ENCODE measurements around the gene BCL7C.
"Not testable (repeated sequence)": the region's sequence is repeated elsewhere in the genome, so short reads cannot be mapped to it uniquely, and the experiment has no call there.

Gene BCL7C

GRCh38 chr16:30895627-30896260 is 1.9 kb upstream of the BCL7C start:
- TF ChIP-seq POLR2A (IDR thresholded peaks at IDR 0.05; ENCODE audit: low read length) = no peak
- TF ChIP-seq GATA1 (IDR thresholded peaks at IDR 0.05; ENCODE audit: low read depth, low read length) = no peak
- DNase-seq = peak in 1 of 2 experiments; percentile 73

GRCh38 chr16:30894540-30895368 is 877 bp upstream of the BCL7C start:
- no peak for DNase-seq
- TF ChIP-seq POLR2A (IDR thresholded peaks at IDR 0.05; ENCODE audit: low read length) (no peak), GATA1 (IDR thresholded peaks at IDR 0.05; ENCODE audit: low read depth, low read length) (no peak)

- TF ChIP-seq GATA1 (IDR thresholded peaks at IDR 0.05; ENCODE audit: low read depth, low read length) = no peak
- TF ChIP-seq POLR2A (IDR thresholded peaks at IDR 0.05; ENCODE audit: low read length) = no peak
- no peak for DNase-seq
Measured at GRCh38 chr16:30893417-30893743, 497 bp downstream of the BCL7C start.

GRCh38 chr16:30892670-30893416 is 1.0 kb downstream of the BCL7C start:
- DNase-seq = no peak
- TF ChIP-seq POLR2A (IDR thresholded peaks at IDR 0.05; ENCODE audit: low read length) = no peak
- TF ChIP-seq GATA1 (IDR thresholded peaks at IDR 0.05; ENCODE audit: low read depth, low read length) = no peak

GRCh38 chr16:30891043-30891823 is 2.6 kb downstream of the BCL7C start:
- DNase-seq = not testable (repeated sequence)

GRCh38 chr16:30889721-30890120 is 4.2 kb downstream of the BCL7C start:
- TF ChIP-seq POLR2A (IDR thresholded peaks at IDR 0.05; ENCODE audit: low read length) (no peak), GATA1 (IDR thresholded peaks at IDR 0.05; ENCODE audit: low read depth, low read length) (no peak)
- no peak for DNase-seq

- DNase-seq = no peak
- TF ChIP-seq GATA1 (IDR thresholded peaks at IDR 0.05; ENCODE audit: low read depth, low read length) (no peak), POLR2A (IDR thresholded peaks at IDR 0.05; ENCODE audit: low read length) (no peak)
Measured at GRCh38 chr16:30888856-30889499, 4.9 kb downstream of the BCL7C start.

GRCh38 chr16:30887927-30888326 is 6.0 kb downstream of the BCL7C start:
- no peak for DNase-seq
- TF ChIP-seq GATA1 (IDR thresholded peaks at IDR 0.05; ENCODE audit: low read depth, low read length) (no peak), POLR2A (IDR thresholded peaks at IDR 0.05; ENCODE audit: low read length) (no peak)

GRCh38 chr16:30886145-30886544 is 7.7 kb downstream of the BCL7C start:
- DNase-seq = no peak
- TF ChIP-seq GATA1 (IDR thresholded peaks at IDR 0.05; ENCODE audit: low read depth, low read length) (no peak), POLR2A (IDR thresholded peaks at IDR 0.05; ENCODE audit: low read length) (no peak)

GRCh38 chr16:30885196-30885595 is 8.7 kb downstream of the BCL7C start:
- TF ChIP-seq POLR2A (IDR thresholded peaks at IDR 0.05; ENCODE audit: low read length) (no peak), GATA1 (IDR thresholded peaks at IDR 0.05; ENCODE audit: low read depth, low read length) (no peak)
- DNase-seq = no peak

- DNase-seq = no peak
Measured at GRCh38 chr16:30884760-30885159, 9.1 kb downstream of the BCL7C start.

GRCh38 chr16:30882429-30883310 is 11.2 kb downstream of the BCL7C start:
- no peak for DNase-seq
- TF ChIP-seq POLR2A (IDR thresholded peaks at IDR 0.05; ENCODE audit: low read length) (no peak), GATA1 (IDR thresholded peaks at IDR 0.05; ENCODE audit: low read depth, low read length) (no peak)

More at GRCh38 chr16:30884760-30885159, 9.1 kb downstream of the BCL7C start:
- no peak for TF ChIP-seq GATA1 (IDR thresholded peaks at IDR 0.05; ENCODE audit: low read depth, low read length)
- TF ChIP-seq POLR2A (IDR thresholded peaks at IDR 0.05; ENCODE audit: low read length) = no peak
